Activated CD8-positive, alpha-beta T cell treated with anti-CD3 and anti-CD28 coated beads, Interleukin-2, amount 10 ng/mL, durations not matched to agents 7 days and 5 days (primary cell): ENCODE measurements around the gene TMEM267. TPM values are rescaled to one million over a fixed set of nuclear protein-coding genes. Genes with fewer than 3 reads are reported as not detected.
"Not testable (repeated sequence)": the region's sequence is repeated elsewhere in the genome, so short reads cannot be mapped to it uniquely, and the experiment has no call there.

Source experiments
- ATAC-seq: fragments of 150-1000 bp; cut with Tn5 transposase; one replicate; pipeline ENCODE4 v1.10.0; 2021; ENCODE audit warnings: moderate library complexity
- CTCF ChIA-PET: fragments of 350-600 bp; sonication (Branson Sonifier 250); formaldehyde crosslinking; loops from one replicate; lab custom pipeline; 2021; ENCODE audit warnings: antibody characterized with exemption; lab: Charles Lee
- POLR2A ChIA-PET: fragments of 350-600 bp; sonication (Branson Sonifier 250); formaldehyde crosslinking; loops from one replicate; lab custom pipeline; 2021; ENCODE audit warnings: antibody characterized with exemption; lab: Charles Lee
- DNase-seq: peaks from one replicate; pipeline ENCODE4 v3.0.0-alpha.2; 2020
- H3K27ac Mint-ChIP-seq: one replicate; pipeline ENCODE4 v1.8.0; 2021; ENCODE audit warnings: mild to moderate bottlenecking, mixed read lengths
- H3K27me3 Mint-ChIP-seq: one replicate; pipeline ENCODE4 v1.8.0; 2021; ENCODE audit warnings: low read depth, mixed read lengths
- H3K36me3 Mint-ChIP-seq: one replicate; pipeline ENCODE4 v1.8.0; 2021; ENCODE audit warnings: low read depth, mixed read lengths
- H3K4me1 Mint-ChIP-seq: one replicate; pipeline ENCODE4 v1.8.0; 2021; ENCODE audit warnings: low read depth, mixed read lengths
- H3K4me3 Mint-ChIP-seq: one replicate; pipeline ENCODE4 v1.8.0; 2021; ENCODE audit warnings: mild to moderate bottlenecking, mixed read lengths
- H3K9me3 Mint-ChIP-seq: one replicate; pipeline ENCODE4 v1.8.0; 2022; ENCODE audit warnings: mixed read lengths; ENCODE audit not compliant: insufficient read depth
- total RNA-seq, 2 experiments: library from RNA; stranded (reverse); gene quantifications; one replicate each; pipeline ENCODE4 v1.2.3, GENCODE V29; 2021

TMEM267 gene
- total RNA-seq, 2 experiments from 2014 or later = 12.8 to 13.6 TPM

- Mint-ChIP-seq H3K4me3 (no peak overlapping the region), H3K27ac (no peak overlapping the region), H3K36me3 (no peaks in the 10 kb centered on the region), H3K9me3 (no peaks in the 10 kb centered on the region), H3K4me1 (no peaks in the 10 kb centered on the region), H3K27me3 (peaks cover 3% of the 10 kb centered on the region)
- ATAC-seq (no peak), DNase-seq (no peak)
- ChIA-PET POLR2A (no interaction called here), CTCF (no interaction called here)
Measured at GRCh38 chr5:43420241-43420640, 63.4 kb downstream of the TMEM267 start.

- ChIA-PET POLR2A (no interaction called here), CTCF (no interaction called here)
- peaks cover 3% of the 10 kb centered on the region for H3K27me3 Mint-ChIP-seq
- H3K27ac Mint-ChIP-seq = no peak overlapping the region
- no peaks in the 10 kb centered on the region for H3K36me3 Mint-ChIP-seq
- ATAC-seq (no peak), DNase-seq (no peak)
- no peaks in the 10 kb centered on the region for H3K4me1 Mint-ChIP-seq
- no peak overlapping the region for H3K4me3 Mint-ChIP-seq
- H3K9me3 Mint-ChIP-seq = no peaks in the 10 kb centered on the region
Measured at GRCh38 chr5:43418561-43418960, 65.1 kb downstream of the TMEM267 start.

DNA sequence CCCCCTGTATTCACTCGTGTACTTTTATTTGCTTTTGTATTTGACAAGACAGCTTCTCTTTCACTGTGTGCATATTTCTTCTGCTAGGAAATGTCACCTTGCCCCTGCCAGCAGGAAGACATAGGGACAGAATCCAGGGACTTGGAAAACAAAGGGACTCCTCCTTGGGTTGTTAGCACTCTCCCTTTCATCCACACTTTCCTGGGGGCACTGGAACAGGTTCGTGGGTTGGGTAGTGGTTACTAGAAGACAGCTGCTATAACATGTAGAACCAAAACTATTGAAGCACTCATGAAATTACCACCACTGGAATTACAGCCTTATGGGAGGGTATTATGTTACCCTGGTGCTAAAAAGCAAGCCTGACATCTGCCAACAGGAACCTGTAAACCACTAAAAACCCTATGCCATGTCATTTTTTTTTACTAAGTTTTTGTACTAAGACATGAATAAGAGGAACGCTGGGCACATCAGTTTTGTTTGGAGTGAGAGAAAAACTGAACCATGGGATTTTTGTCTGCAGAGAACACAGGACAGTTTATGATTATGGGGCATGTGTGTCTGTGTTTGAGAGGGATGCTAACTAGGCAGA is 66.8 kb downstream of the TMEM267 start:
- DNase-seq (no peak), ATAC-seq (no peak)
- ChIA-PET POLR2A (no interaction called here), CTCF (interaction anchor here (1.5 kb wide), 1 partner anchor 67 kb away, joined by 3 read pairs; the partner anchor contains the start of gene TMEM267)
- no peak overlapping the region for H3K4me3 Mint-ChIP-seq
- H3K27ac Mint-ChIP-seq = no peak overlapping the region
- no peaks in the 10 kb centered on the region for H3K36me3 Mint-ChIP-seq
- no peaks in the 10 kb centered on the region for H3K9me3 Mint-ChIP-seq
- H3K4me1 Mint-ChIP-seq = no peaks in the 10 kb centered on the region
- peaks cover 3% of the 10 kb centered on the region for H3K27me3 Mint-ChIP-seq

DNA sequence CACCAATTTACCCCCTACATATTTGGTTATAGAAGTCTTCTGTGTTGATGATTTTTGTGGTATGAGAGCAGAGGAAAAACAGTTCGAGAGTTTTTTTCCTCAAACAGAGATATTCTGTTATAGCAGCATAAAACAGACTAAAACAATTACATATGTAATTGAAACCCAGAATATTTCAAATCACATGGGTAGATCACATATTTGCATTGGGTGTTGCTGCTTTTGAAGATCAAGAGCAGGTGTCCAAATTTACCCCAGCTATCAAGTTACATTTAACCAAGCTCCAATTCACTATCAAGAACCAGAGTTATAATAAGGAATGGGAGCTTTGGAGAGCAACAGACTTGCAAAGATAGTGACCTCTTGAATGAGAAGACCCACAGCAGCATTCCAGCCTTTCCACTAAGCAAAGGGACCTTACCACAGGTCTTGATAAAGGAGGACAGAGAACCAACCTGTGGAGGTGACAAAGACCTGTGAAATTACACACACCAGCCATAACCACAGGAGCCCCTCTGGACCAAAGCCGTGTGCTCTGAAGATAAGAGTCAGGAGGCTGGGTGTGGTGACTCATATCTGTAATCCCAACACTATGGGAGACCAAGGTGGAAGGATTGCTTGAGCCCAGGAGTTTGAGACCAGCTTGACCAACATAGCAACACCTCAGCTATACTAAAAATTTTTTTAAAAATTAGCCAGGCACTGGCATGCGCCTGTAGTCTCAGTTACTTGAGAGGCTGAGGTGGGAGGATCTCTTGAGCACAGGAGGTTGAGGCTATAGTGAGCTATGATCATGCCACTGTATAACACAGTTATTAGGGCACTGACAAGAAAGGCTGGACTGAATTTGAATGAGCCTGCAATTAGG is 67.5 kb downstream of the TMEM267 start:
- Mint-ChIP-seq H3K27ac (no peak overlapping the region), H3K27me3 (peaks cover 3% of the 10 kb centered on the region), H3K36me3 (no peaks in the 10 kb centered on the region), H3K4me1 (no peaks in the 10 kb centered on the region), H3K4me3 (no peak overlapping the region), H3K9me3 (no peaks in the 10 kb centered on the region)
- ATAC-seq (no peak), DNase-seq (no peak)
- POLR2A ChIA-PET = no interaction called here
- CTCF ChIA-PET = interaction anchor here (1.5 kb wide), 1 partner anchor 68 kb away, joined by 3 read pairs; the partner anchor contains the start of gene TMEM267

DNA sequence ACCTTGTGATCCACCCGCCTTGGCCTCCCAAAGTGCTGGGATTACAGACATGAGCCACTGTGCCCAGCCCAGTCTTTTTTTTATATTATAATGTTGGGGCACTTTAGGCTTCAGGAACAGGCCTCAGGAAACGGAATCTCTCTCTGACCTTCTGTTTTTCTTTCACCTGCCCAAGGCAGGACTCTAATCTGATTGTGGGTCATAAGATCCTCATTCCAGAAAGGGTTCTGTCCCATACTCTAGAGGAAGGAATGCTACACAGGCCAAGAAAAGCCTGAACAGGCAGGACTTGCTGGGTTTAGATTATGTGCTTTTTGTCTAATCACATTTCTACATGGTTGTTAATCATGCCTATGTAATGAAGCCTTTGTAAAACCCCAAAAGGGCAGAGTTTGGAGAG is 69.7 kb downstream of the TMEM267 start:
- Mint-ChIP-seq H3K4me3 (no peak overlapping the region), H3K36me3 (no peaks in the 10 kb centered on the region), H3K27me3 (no peaks in the 10 kb centered on the region), H3K27ac (no peak overlapping the region), H3K4me1 (no peaks in the 10 kb centered on the region), H3K9me3 (no peaks in the 10 kb centered on the region)
- ATAC-seq = no peak
- CTCF ChIA-PET = no interaction called here
- POLR2A ChIA-PET = no interaction called here
- DNase-seq = no peak

GRCh38 chr5:43412644-43413043 is 71.0 kb downstream of the TMEM267 start:
- Mint-ChIP-seq H3K9me3 (no peaks in the 10 kb centered on the region), H3K27me3 (no peaks in the 10 kb centered on the region), H3K4me3 (no peak overlapping the region), H3K4me1 (no peaks in the 10 kb centered on the region), H3K27ac (no peak overlapping the region), H3K36me3 (no peaks in the 10 kb centered on the region)
- no peak for DNase-seq
- no peak for ATAC-seq
- ChIA-PET CTCF (no interaction called here), POLR2A (no interaction called here)

GRCh38 chr5:43412156-43412555 is 71.5 kb downstream of the TMEM267 start, which contains the start of gene CCL28:
CCL28 (minus strand) TSS chr5:43412391; CDS start chr5:43412316, 75 bp downstream.
- POLR2A ChIA-PET = no interaction called here
- DNase-seq (no peak), ATAC-seq (no peak)
- no peaks in the 10 kb centered on the region for H3K27me3 Mint-ChIP-seq
- no peak within 1 kb of the TSS for H3K27ac Mint-ChIP-seq
- H3K36me3 Mint-ChIP-seq = no peaks in the 10 kb centered on the region
- no peaks in the 10 kb centered on the region for H3K4me1 Mint-ChIP-seq
- no peak within 1 kb of the TSS for H3K4me3 Mint-ChIP-seq
- H3K9me3 Mint-ChIP-seq = no peaks in the 10 kb centered on the region
- CTCF ChIA-PET = no interaction called here

- Mint-ChIP-seq H3K27ac (no peak overlapping the region), H3K36me3 (no peaks in the 10 kb centered on the region), H3K4me3 (no peak overlapping the region), H3K4me1 (no peaks in the 10 kb centered on the region), H3K27me3 (peaks cover 2% of the 10 kb centered on the region), H3K9me3 (no peaks in the 10 kb centered on the region)
- DNase-seq (no peak), ATAC-seq (no peak)
- ChIA-PET POLR2A (no interaction called here), CTCF (interaction anchor here (1.0 kb wide), 1 partner anchor 22 kb away, joined by 4 read pairs; no protein-coding TSS in a partner anchor)
Measured at GRCh38 chr5:43411495-43411894, 72.2 kb downstream of the TMEM267 start.

DNA sequence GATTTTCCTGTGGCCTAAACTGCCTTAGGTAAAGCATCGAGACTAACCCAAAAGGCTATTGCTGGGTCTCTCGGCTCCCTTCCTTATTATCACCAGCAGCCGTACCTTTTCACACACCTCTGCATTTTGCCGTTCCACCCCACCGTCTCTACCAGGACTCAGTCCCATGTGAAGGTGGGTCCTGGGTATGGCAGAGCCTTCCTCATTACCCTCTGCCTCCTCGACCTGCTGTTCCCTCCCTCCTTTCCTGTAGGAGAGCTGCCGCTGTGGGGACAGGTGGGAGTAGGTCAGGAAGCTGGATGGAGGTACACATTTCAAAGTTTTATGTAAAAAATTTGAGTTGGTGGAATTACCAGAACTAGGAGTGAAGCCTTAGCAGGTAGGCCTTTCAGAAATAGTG is 73.3 kb downstream of the TMEM267 start:
- Mint-ChIP-seq H3K9me3 (peaks cover 2% of the 10 kb centered on the region), H3K4me3 (no peak overlapping the region), H3K27ac (no peak overlapping the region), H3K27me3 (peaks cover 4% of the 10 kb centered on the region), H3K36me3 (no peaks in the 10 kb centered on the region), H3K4me1 (no peaks in the 10 kb centered on the region)
- ATAC-seq = no peak
- no peak for DNase-seq
- ChIA-PET POLR2A (no interaction called here), CTCF (interaction anchor here (1.0 to 1.2 kb wide), 2 partner anchors 21 to 79 kb away, joined by 3 to 4 read pairs; no protein-coding TSS in a partner anchor)

- ChIA-PET POLR2A (no interaction called here), CTCF (interaction anchor here (1.2 kb wide), 1 partner anchor 79 kb away, joined by 3 read pairs; no protein-coding TSS in a partner anchor)
- Mint-ChIP-seq H3K27ac (no peak overlapping the region), H3K4me1 (no peaks in the 10 kb centered on the region), H3K27me3 (peaks cover 9% of the 10 kb centered on the region), H3K9me3 (peaks cover 8% of the 10 kb centered on the region), H3K36me3 (no peaks in the 10 kb centered on the region), H3K4me3 (no peak overlapping the region)
- no peak for ATAC-seq
- DNase-seq = no peak
Measured at GRCh38 chr5:43409809-43410271, 73.8 kb downstream of the TMEM267 start.

DNA sequence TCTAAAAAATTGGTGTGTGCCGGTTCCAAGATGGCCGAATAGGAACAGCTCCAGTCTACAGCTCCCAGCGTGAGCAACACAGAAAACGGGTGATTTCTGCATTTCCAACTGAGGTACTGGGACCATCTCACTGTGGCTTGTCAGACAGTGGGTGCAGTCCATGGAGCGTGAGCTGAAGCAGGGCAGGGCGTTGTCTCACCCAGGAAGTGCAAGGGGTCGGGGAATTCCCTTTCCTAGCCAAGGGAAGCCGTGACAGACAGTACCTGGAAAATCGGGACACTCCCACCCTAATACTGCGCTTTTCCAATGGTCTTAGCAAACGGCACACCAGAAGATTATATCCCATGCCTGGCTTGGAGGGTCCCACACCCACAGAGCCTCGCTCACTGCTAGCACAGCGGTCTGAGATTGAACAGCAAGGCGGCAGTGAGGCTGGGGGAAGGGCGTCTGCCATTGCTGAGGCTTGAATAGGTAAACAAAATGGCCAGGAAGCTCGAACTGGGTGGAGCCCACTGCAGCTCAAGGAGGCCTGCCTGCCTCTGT is 81.1 kb downstream of the TMEM267 start:
- CTCF ChIA-PET, POLR2A ChIA-PET, ATAC-seq, H3K4me3 Mint-ChIP-seq, DNase-seq, H3K4me1 Mint-ChIP-seq, H3K27ac Mint-ChIP-seq: not testable (repeated sequence)
- Mint-ChIP-seq H3K27me3 (peaks cover 14% of the 10 kb centered on the region), H3K36me3 (peaks cover 31% of the 10 kb centered on the region), H3K9me3 (peaks cover 14% of the 10 kb centered on the region)

DNA sequence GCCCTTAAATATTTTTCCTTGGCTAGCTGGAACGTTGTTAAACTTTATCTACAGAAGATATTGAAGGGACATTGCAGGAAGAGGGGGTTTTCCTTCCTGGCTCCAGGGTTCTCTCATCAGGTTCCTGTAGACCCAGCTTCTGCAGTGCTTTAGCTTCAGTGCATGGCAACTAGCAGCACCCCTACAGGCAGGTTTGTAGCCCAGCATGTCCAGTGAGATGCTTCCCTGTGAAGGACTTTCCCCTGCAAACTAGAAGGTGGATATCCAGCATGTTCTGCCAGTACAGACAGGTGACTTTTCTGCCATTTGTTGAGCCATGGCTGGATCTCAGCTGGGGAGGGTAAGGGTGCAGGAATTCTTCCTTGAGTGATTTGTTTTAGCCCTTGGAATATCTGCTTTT is 81.8 kb downstream of the TMEM267 start:
- Mint-ChIP-seq H3K9me3 (peaks cover 14% of the 10 kb centered on the region), H3K27ac (no peak overlapping the region), H3K4me3 (no peak overlapping the region), H3K36me3 (peaks cover 31% of the 10 kb centered on the region), H3K4me1 (peaks cover 9% of the 10 kb centered on the region), H3K27me3 (peaks cover 14% of the 10 kb centered on the region)
- ChIA-PET CTCF (no interaction called here), POLR2A (no interaction called here)
- ATAC-seq (no peak), DNase-seq (no peak)
